ENCODE measurements around the gene ACCS.

The ACCS gene

DNA sequence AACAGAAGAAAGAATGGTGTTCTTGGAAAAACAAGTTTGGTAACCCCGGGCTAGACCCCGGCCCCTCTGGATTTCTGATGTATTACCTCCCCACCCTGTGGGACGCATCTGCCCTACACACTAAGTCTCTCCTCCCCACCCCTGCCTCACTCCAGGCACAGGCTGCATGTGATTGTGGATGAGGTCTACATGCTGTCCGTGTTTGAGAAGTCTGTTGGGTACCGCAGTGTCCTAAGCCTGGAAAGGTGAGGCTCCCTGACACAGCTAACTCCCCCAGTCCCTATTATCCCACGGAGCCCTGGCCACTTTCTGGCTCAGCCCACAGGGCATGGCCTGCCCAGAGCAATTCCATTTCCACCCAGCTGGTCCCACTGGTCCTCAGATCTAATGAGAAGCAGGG is 13.3 kb downstream of the ACCS start:
- H3K27ac ChIP-seq (ENCODE audit: low read depth, low read length), result no peak overlapping the region
- no peak overlapping the region for H3K9ac ChIP-seq (ENCODE audit: low read length)
- H2AFZ ChIP-seq (ENCODE audit: low read depth, low read length, severe bottlenecking), result no peak overlapping the region
- H3K79me2 ChIP-seq (ENCODE audit: insufficient read depth, low read length), result no peaks in the 10 kb centered on the region
- H3K4me3 ChIP-seq (ENCODE audit: insufficient read depth, low read length, poor library complexity, severe bottlenecking), result no peak overlapping the region
- no peaks in the 10 kb centered on the region for H3K27me3 ChIP-seq (ENCODE audit: low read length)
- no peak overlapping the region for H3K4me2 ChIP-seq (ENCODE audit: low read depth, low read length, poor library complexity, severe bottlenecking)
- no peaks in the 10 kb centered on the region for H3F3A ChIP-seq (ENCODE audit: insufficient read depth)
- H3K36me3 ChIP-seq (ENCODE audit: low read length), result no peaks in the 10 kb centered on the region
- H3K9me3 ChIP-seq (ENCODE audit: insufficient read depth, low read length), result no peaks in the 10 kb centered on the region
- no peaks in the 10 kb centered on the region for H3K9me2 ChIP-seq (replicated peaks; ENCODE audit: insufficient read depth, low read length)
- TF ChIP-seq CTCF (IDR thresholded peaks at IDR 0.05; ENCODE audit: insufficient read depth, low read length, poor library complexity, severe bottlenecking) (no peak), EZH2phosphoT487 (conservative IDR thresholded peaks at IDR 0.05; ENCODE audit: low read length) (no peak)
- no peaks in the 10 kb centered on the region for H4K20me1 ChIP-seq (ENCODE audit: low read depth, low read length)

DNA sequence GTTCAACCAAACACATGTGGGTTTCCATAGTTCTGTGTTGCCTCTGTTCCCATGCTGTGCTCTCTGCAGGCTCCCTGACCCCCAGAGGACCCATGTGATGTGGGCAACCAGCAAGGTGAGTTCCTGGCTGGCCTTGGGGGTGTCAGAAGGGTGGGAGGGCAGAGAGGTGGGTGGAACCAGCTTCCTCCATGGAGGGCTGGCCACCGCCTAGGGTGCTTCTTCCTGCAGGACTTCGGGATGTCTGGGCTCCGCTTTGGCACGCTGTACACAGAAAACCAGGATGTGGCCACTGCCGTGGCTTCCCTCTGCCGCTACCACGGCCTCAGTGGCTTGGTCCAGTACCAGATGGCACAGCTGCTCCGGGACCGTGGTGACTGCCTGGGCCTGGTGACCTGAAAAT is 14.9 kb downstream of the ACCS start:
- no peaks in the 10 kb centered on the region for H3F3A ChIP-seq (ENCODE audit: insufficient read depth)
- no peak overlapping the region for H3K27ac ChIP-seq (ENCODE audit: low read depth, low read length)
- H3K9me3 ChIP-seq (ENCODE audit: insufficient read depth, low read length), result no peaks in the 10 kb centered on the region
- H3K9me2 ChIP-seq (replicated peaks; ENCODE audit: insufficient read depth, low read length), result no peaks in the 10 kb centered on the region
- H3K9ac ChIP-seq (ENCODE audit: low read length), result no peak overlapping the region
- no peak overlapping the region for H3K4me2 ChIP-seq (ENCODE audit: low read depth, low read length, poor library complexity, severe bottlenecking)
- H3K27me3 ChIP-seq (ENCODE audit: low read length), result no peaks in the 10 kb centered on the region
- H3K79me2 ChIP-seq (ENCODE audit: insufficient read depth, low read length), result no peaks in the 10 kb centered on the region
- no peak overlapping the region for H2AFZ ChIP-seq (ENCODE audit: low read depth, low read length, severe bottlenecking)
- H3K36me3 ChIP-seq (ENCODE audit: low read length), result no peaks in the 10 kb centered on the region
- H4K20me1 ChIP-seq (ENCODE audit: low read depth, low read length), result no peaks in the 10 kb centered on the region
- no peak overlapping the region for H3K4me3 ChIP-seq (ENCODE audit: insufficient read depth, low read length, poor library complexity, severe bottlenecking)
- TF ChIP-seq CTCF (IDR thresholded peaks at IDR 0.05; ENCODE audit: insufficient read depth, low read length, poor library complexity, severe bottlenecking) (no peak), EZH2phosphoT487 (conservative IDR thresholded peaks at IDR 0.05; ENCODE audit: low read length) (no peak)

DNA sequence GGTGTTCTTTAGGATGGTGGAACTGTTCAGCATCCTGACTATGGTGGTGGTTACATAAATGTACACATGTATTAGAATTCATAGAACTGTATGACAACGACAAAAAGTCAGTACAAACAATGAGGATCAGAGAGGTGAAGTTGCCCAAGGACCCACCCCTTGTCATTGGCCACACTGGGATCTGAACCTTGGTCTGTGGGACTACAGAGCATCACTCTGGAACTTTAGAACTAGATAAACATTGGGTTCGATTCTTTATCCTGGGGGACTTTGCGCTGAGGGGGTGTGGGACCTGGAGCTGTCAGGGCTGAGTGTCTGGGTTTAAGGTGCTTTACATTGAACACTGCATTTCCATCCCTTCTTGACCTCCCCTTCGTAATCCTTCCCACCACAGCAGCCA is 16.6 kb downstream of the ACCS start:
- H4K20me1 ChIP-seq (ENCODE audit: low read depth, low read length), result no peaks in the 10 kb centered on the region
- no peak for TF ChIP-seq CTCF (IDR thresholded peaks at IDR 0.05; ENCODE audit: insufficient read depth, low read length, poor library complexity, severe bottlenecking)
- no peak for TF ChIP-seq EZH2phosphoT487 (conservative IDR thresholded peaks at IDR 0.05; ENCODE audit: low read length)
- no peak overlapping the region for H3K27ac ChIP-seq (ENCODE audit: low read depth, low read length)
- H3K9me2 ChIP-seq (replicated peaks; ENCODE audit: insufficient read depth, low read length), result no peaks in the 10 kb centered on the region
- H3K79me2 ChIP-seq (ENCODE audit: insufficient read depth, low read length), result no peaks in the 10 kb centered on the region
- H3K4me3 ChIP-seq (ENCODE audit: insufficient read depth, low read length, poor library complexity, severe bottlenecking), result no peak overlapping the region
- H3F3A ChIP-seq (ENCODE audit: insufficient read depth), result no peaks in the 10 kb centered on the region
- no peak overlapping the region for H3K9ac ChIP-seq (ENCODE audit: low read length)
- H2AFZ ChIP-seq (ENCODE audit: low read depth, low read length, severe bottlenecking), result no peak overlapping the region
- H3K27me3 ChIP-seq (ENCODE audit: low read length), result no peaks in the 10 kb centered on the region
- no peaks in the 10 kb centered on the region for H3K9me3 ChIP-seq (ENCODE audit: insufficient read depth, low read length)
- no peak overlapping the region for H3K4me2 ChIP-seq (ENCODE audit: low read depth, low read length, poor library complexity, severe bottlenecking)
- no peaks in the 10 kb centered on the region for H3K36me3 ChIP-seq (ENCODE audit: low read length)

DNA sequence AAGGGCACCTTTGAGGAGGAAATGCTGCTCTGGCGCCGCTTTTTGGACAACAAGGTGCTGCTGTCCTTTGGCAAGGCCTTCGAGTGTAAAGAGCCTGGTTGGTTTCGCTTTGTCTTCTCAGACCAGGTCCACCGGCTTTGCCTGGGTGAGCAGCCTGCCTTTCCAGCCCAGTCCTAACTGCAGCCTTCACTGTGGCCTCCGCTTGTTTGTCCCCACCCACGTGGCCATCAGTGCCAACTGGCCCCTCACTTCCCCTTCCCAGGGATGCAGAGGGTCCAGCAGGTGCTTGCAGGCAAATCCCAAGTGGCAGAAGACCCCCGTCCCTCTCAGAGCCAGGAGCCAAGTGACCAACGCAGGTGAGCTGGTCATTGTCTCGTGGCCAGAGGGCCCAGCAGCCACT is 17.4 kb downstream of the ACCS start:
- Histone ChIP-seq H3K27ac (ENCODE audit: low read depth, low read length) (no peak overlapping the region), H2AFZ (ENCODE audit: low read depth, low read length, severe bottlenecking) (no peak overlapping the region), H3K36me3 (ENCODE audit: low read length) (no peaks in the 10 kb centered on the region), H3K4me3 (ENCODE audit: insufficient read depth, low read length, poor library complexity, severe bottlenecking) (no peak overlapping the region), H3K9ac (ENCODE audit: low read length) (no peak overlapping the region), H3K79me2 (ENCODE audit: insufficient read depth, low read length) (no peaks in the 10 kb centered on the region), H3F3A (ENCODE audit: insufficient read depth) (no peaks in the 10 kb centered on the region), H3K27me3 (ENCODE audit: low read length) (no peaks in the 10 kb centered on the region), H3K9me3 (ENCODE audit: insufficient read depth, low read length) (no peaks in the 10 kb centered on the region), H3K4me2 (ENCODE audit: low read depth, low read length, poor library complexity, severe bottlenecking) (no peak overlapping the region), H4K20me1 (ENCODE audit: low read depth, low read length) (no peaks in the 10 kb centered on the region), H3K9me2 (replicated peaks; ENCODE audit: insufficient read depth, low read length) (no peaks in the 10 kb centered on the region)
- no peak for TF ChIP-seq EZH2phosphoT487 (conservative IDR thresholded peaks at IDR 0.05; ENCODE audit: low read length)
- no peak for TF ChIP-seq CTCF (IDR thresholded peaks at IDR 0.05; ENCODE audit: insufficient read depth, low read length, poor library complexity, severe bottlenecking)

All from SU-DHL-6 (cell line).